ENCODE data around the gene ZDHHC21.

Gene ZDHHC21

GRCh38 chr9:14722391-14723035, 29.3 kb upstream of the ZDHHC21 start, which contains the start of gene CER1:
CER1 (minus strand) TSS chr9:14722733; CDS start chr9:14722672, 61 bp downstream.
- no peak within 1 kb of the TSS for H3K4me2 ChIP-seq (ENCODE audit: low read length)
- no peak within 1 kb of the TSS for H3K27ac ChIP-seq (ENCODE audit: low read depth, low read length)
- no peaks in the 10 kb centered on the region for H4K20me1 ChIP-seq (ENCODE audit: control insufficient read depth, insufficient read depth, low read depth, low read length)
- no peaks in the 10 kb centered on the region for H3K9me3 ChIP-seq (ENCODE audit: control insufficient read depth, insufficient read depth, low read length)
- no peaks in the 10 kb centered on the region for H3K79me2 ChIP-seq (ENCODE audit: control insufficient read depth, low read length)
- H3F3A ChIP-seq (ENCODE audit: control insufficient read depth, insufficient read depth): no peaks in the 10 kb centered on the region
- H3K27me3 ChIP-seq (ENCODE audit: control insufficient read depth, low read length): peaks cover 14% of the 10 kb centered on the region
- H3K4me1 ChIP-seq (ENCODE audit: control insufficient read depth, low read length): no peaks in the 10 kb centered on the region
- H3K36me3 ChIP-seq (ENCODE audit: control insufficient read depth, low read length): no peaks in the 10 kb centered on the region
- H3K9me2 ChIP-seq (replicated peaks; ENCODE audit: control insufficient read depth, low read length): no peaks in the 10 kb centered on the region
- H3K4me3 ChIP-seq (ENCODE audit: low read length): no peak within 1 kb of the TSS
- TF ChIP-seq EZH2phosphoT487 (IDR thresholded peaks at IDR 0.05; ENCODE audit: borderline replicate concordance, low read length) (no peak), CTCF (IDR thresholded peaks at IDR 0.05; ENCODE audit: low read depth, low read length, poor library complexity, severe bottlenecking) (no peak)

GRCh38 chr9:14719231-14719923, 26.1 kb upstream of the ZDHHC21 start:
- Histone ChIP-seq H3K4me1 (ENCODE audit: control insufficient read depth, low read length) (no peaks in the 10 kb centered on the region), H3K9me2 (replicated peaks; ENCODE audit: control insufficient read depth, low read length) (no peaks in the 10 kb centered on the region), H3K27me3 (ENCODE audit: control insufficient read depth, low read length) (peaks cover 19% of the 10 kb centered on the region), H3K27ac (ENCODE audit: low read depth, low read length) (no peak overlapping the region), H3K4me3 (ENCODE audit: low read length) (no peak overlapping the region), H3K79me2 (ENCODE audit: control insufficient read depth, low read length) (no peaks in the 10 kb centered on the region), H3K36me3 (ENCODE audit: control insufficient read depth, low read length) (no peaks in the 10 kb centered on the region), H3K9me3 (ENCODE audit: control insufficient read depth, insufficient read depth, low read length) (no peaks in the 10 kb centered on the region), H3K4me2 (ENCODE audit: low read length) (no peak overlapping the region), H4K20me1 (ENCODE audit: control insufficient read depth, insufficient read depth, low read depth, low read length) (no peaks in the 10 kb centered on the region), H3F3A (ENCODE audit: control insufficient read depth, insufficient read depth) (no peaks in the 10 kb centered on the region)
- TF ChIP-seq CTCF (IDR thresholded peaks at IDR 0.05; ENCODE audit: low read depth, low read length, poor library complexity, severe bottlenecking) (no peak), EZH2phosphoT487 (IDR thresholded peaks at IDR 0.05; ENCODE audit: borderline replicate concordance, low read length) (no peak)

- Histone ChIP-seq H3K79me2 (ENCODE audit: control insufficient read depth, low read length) (no peaks in the 10 kb centered on the region), H3K4me2 (ENCODE audit: low read length) (no peak overlapping the region), H3K4me3 (ENCODE audit: low read length) (no peak overlapping the region), H3K4me1 (ENCODE audit: control insufficient read depth, low read length) (no peaks in the 10 kb centered on the region), H3K9me3 (ENCODE audit: control insufficient read depth, insufficient read depth, low read length) (no peaks in the 10 kb centered on the region), H3K27me3 (ENCODE audit: control insufficient read depth, low read length) (peaks cover 41% of the 10 kb centered on the region), H3K27ac (ENCODE audit: low read depth, low read length) (no peak overlapping the region), H4K20me1 (ENCODE audit: control insufficient read depth, insufficient read depth, low read depth, low read length) (no peaks in the 10 kb centered on the region), H3K36me3 (ENCODE audit: control insufficient read depth, low read length) (no peaks in the 10 kb centered on the region), H3F3A (ENCODE audit: control insufficient read depth, insufficient read depth) (no peaks in the 10 kb centered on the region), H3K9me2 (replicated peaks; ENCODE audit: control insufficient read depth, low read length) (no peaks in the 10 kb centered on the region)
- TF ChIP-seq CTCF (IDR thresholded peaks at IDR 0.05; ENCODE audit: low read depth, low read length, poor library complexity, severe bottlenecking): no peak
- no peak for TF ChIP-seq EZH2phosphoT487 (IDR thresholded peaks at IDR 0.05; ENCODE audit: borderline replicate concordance, low read length)
Observed at GRCh38 chr9:14715102-14715501, 21.9 kb upstream of the ZDHHC21 start.

Data from DOHH2 (cell line).